DND-41 (cell line): Measurements from ENCODE around the gene ATG5.

Experiments used
- ATAC-seq: fragments of 200-7000 bp; cut with Tn5 transposase; 3 replicates; pipeline ENCODE4 v1.9.1; 2021; ENCODE audit warnings: low read depth; ENCODE audit not compliant: insufficient read depth
- DNase-seq: peaks from one replicate; pipeline ENCODE4 v3.0.0-alpha.2; 2020
- H2AFZ ChIP-seq: 2 replicates; pipeline ENCODE4 v1.6.0; 2012; ENCODE audit warnings: low read depth, low read length
- H3K27ac ChIP-seq: 2 replicates; pipeline ENCODE4 v1.5.1; 2012; ENCODE audit warnings: low read length, inconsistent platforms
- H3K27me3 ChIP-seq: fragments of 200-600 bp; sonication (generic); 2 replicates; pipeline ENCODE4 v1.6.0; 2012; ENCODE audit warnings: low read length, mild to moderate bottlenecking, inconsistent platforms; ENCODE audit not compliant: insufficient read depth, poor library complexity
- H3K36me3 ChIP-seq: 2 replicates; pipeline ENCODE4 v1.5.1; 2012; ENCODE audit warnings: low read length, inconsistent platforms; ENCODE audit not compliant: insufficient read depth
- H3K4me1 ChIP-seq: 2 replicates; pipeline ENCODE4 v1.5.1; 2012; ENCODE audit warnings: mild to moderate bottlenecking, low read length; ENCODE audit not compliant: insufficient read depth
- H3K4me2 ChIP-seq: 2 replicates; pipeline ENCODE4 v1.6.0; 2012; ENCODE audit warnings: mild to moderate bottlenecking, moderate library complexity, low read length, inconsistent platforms; ENCODE audit not compliant: insufficient read depth
- H3K4me3 ChIP-seq, 2 experiments: fragments of 200-600 bp in 1 of 2; shearing (Covaris generic) in 1 of 2; 2 replicates each; pipeline ENCODE4 v1.5.1; 2012 to 2016; ENCODE audit warnings: inconsistent platforms in 2 of 2, low read length in 2 of 2, mild to moderate bottlenecking in 2 of 2, low read depth in 1 of 2, moderate library complexity in 1 of 2
- H3K79me2 ChIP-seq: 2 replicates; pipeline ENCODE4 v1.6.0; 2012; ENCODE audit warnings: low read length, inconsistent platforms; ENCODE audit not compliant: insufficient read depth
- H3K9ac ChIP-seq: 2 replicates; pipeline ENCODE4 v1.6.0; 2012; ENCODE audit warnings: low read depth, mild to moderate bottlenecking, inconsistent platforms, low read length, moderate library complexity
- H3K9me3 ChIP-seq: 2 replicates; pipeline ENCODE4 v1.5.1; 2012; ENCODE audit warnings: low read length, moderate library complexity, mild to moderate bottlenecking, inconsistent platforms; ENCODE audit not compliant: insufficient read depth, severe bottlenecking
- H4K20me1 ChIP-seq: 2 replicates; pipeline ENCODE4 v1.6.0; 2012; ENCODE audit warnings: low read length; ENCODE audit not compliant: insufficient read depth
- EZH2 ChIP-seq: IDR thresholded peaks from 3 replicates; pipeline ENCODE4 v1.6.1; 2012; ENCODE audit warnings: borderline replicate concordance, low read depth, mild to moderate bottlenecking, moderate library complexity, low read length, inconsistent platforms; ENCODE audit not compliant: severe bottlenecking
- TF ChIP-seq, protein P1 (sequence below): IDR thresholded peaks from 2 replicates; pipeline ENCODE4 v1.5.1; 2012; ENCODE audit warnings: borderline replicate concordance, low read length, moderate library complexity, mild to moderate bottlenecking; ENCODE audit not compliant: poor library complexity, severe bottlenecking; ENCODE audit errors: extremely low read depth

ATG5 gene

DNA sequence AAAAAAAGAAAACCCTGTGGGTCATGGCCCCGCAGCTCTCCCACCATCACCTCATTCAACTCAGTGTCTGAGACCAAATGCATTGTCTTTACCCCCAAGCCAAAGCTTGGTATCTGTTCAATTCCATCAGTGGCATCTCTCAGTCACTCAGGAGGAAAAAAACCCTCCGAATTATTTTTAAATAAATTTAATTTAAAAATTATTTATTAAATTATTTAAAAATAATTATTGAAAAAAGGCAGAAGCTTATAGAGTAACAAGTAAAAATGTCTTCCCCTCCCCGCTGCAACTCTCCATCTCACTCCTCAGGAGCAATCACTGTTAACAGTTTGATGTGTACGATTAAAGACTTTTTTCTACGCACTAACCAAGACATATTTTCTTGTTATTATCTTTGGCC lies 188.7 kb downstream of the ATG5 start:
- no peak for DNase-seq
- no peak for ATAC-seq
- Histone ChIP-seq H3K79me2 (no peaks in the 10 kb centered on the region), H3K4me1 (peaks cover 8% of the 10 kb centered on the region), H3K9ac (no peak overlapping the region), H2AFZ (no peak overlapping the region), H4K20me1 (no peaks in the 10 kb centered on the region), H3K27me3 (no peaks in the 10 kb centered on the region), H3K27ac (no peak overlapping the region), H3K36me3 (no peaks in the 10 kb centered on the region), H3K4me2 (no peak overlapping the region), H3K4me3 (no peak overlapping the region), H3K9me3 (no peaks in the 10 kb centered on the region)
- TF ChIP-seq, protein P1, sequence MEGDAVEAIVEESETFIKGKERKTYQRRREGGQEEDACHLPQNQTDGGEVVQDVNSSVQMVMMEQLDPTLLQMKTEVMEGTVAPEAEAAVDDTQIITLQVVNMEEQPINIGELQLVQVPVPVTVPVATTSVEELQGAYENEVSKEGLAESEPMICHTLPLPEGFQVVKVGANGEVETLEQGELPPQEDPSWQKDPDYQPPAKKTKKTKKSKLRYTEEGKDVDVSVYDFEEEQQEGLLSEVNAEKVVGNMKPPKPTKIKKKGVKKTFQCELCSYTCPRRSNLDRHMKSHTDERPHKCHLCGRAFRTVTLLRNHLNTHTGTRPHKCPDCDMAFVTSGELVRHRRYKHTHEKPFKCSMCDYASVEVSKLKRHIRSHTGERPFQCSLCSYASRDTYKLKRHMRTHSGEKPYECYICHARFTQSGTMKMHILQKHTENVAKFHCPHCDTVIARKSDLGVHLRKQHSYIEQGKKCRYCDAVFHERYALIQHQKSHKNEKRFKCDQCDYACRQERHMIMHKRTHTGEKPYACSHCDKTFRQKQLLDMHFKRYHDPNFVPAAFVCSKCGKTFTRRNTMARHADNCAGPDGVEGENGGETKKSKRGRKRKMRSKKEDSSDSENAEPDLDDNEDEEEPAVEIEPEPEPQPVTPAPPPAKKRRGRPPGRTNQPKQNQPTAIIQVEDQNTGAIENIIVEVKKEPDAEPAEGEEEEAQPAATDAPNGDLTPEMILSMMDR = no peak
- TF ChIP-seq EZH2 = no peak

DNA sequence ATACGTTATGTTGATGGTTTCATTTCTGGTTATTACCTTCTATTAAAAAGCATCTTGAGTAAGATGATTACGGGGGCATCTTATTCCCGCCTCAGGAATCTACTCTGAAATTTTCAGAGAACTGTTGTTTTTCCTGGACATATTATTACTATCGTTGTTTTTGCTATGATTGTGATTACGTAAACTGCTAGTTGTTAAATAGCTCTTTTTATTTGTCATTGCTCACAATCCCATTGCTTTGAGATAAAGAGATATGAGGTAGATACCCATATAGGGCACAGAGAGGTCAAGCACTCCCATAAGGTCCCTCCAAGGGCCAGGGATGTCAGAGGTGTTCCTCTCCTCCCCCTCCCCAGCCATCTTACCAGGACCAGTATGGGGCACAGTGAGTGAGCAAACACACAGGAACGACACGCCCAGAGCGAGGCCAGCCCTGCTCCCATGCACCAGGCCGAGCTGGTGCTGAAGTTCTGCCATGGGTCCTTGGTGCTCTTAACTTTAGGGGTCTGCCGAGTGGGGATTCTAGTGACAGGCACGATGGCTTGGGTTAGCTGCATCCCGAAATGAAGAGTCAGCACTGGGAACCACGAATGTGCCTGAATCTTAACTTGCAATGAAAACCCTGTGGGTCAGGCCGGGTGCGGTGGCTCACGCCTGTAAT lies 189.5 kb downstream of the ATG5 start:
- no peak overlapping the region for H3K4me2 ChIP-seq
- no peak for ATAC-seq

DNA sequence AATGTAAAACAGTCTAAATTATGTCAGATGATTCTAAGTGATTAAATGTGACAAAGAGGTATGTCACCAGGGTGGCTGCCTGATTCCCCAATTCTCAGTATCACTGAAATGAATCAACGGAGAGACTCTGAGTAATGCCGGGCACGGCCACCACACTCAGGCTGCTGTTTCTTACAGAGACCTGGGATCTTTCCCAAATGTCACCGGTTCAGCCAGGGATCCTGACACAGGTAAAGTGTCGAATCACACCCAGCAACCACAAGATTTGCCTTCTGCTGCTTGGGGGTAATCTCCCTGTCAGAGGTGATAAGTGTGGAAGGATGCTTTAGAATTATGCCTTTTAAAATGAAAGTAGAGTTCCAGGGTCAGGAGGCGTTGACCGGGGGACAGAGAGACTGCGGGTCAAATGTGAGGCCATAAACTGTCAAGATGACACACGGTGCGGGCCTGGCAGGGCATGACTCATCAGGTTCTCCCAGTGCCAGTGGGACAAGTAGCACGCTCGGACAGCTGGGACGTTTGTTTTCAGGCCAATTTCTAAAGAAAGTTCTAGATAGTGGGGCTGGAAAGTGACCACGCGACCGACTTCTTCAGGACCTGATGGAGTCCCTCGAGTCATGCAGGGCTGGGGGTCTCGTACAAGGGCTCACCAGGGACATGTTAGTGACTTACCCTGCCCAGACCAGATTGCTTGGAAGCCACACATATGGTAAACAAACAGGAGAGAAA lies 190.5 kb downstream of the ATG5 start:
- H3K4me1 ChIP-seq = no peaks in the 10 kb centered on the region
- no peaks in the 10 kb centered on the region for H3K79me2 ChIP-seq
- ATAC-seq (no peak), DNase-seq (no peak)
- H3K9ac ChIP-seq = no peak overlapping the region
- no peak overlapping the region for H3K27ac ChIP-seq
- no peaks in the 10 kb centered on the region for H3K9me3 ChIP-seq
- no peaks in the 10 kb centered on the region for H4K20me1 ChIP-seq
- H3K36me3 ChIP-seq = no peaks in the 10 kb centered on the region
- H3K4me3 ChIP-seq = no peak overlapping the region
- no peaks in the 10 kb centered on the region for H3K27me3 ChIP-seq
- H3K4me2 ChIP-seq = no peak overlapping the region
- no peak overlapping the region for H2AFZ ChIP-seq
- no peak for TF ChIP-seq EZH2
- TF ChIP-seq, protein P1 = no peak

More for the DNA sequence above, 189.5 kb downstream of the ATG5 start:
- Histone ChIP-seq H3K27me3 (no peaks in the 10 kb centered on the region), H3K9ac (no peak overlapping the region), H3K9me3 (no peaks in the 10 kb centered on the region), H3K4me1 (no peaks in the 10 kb centered on the region), H3K27ac (no peak overlapping the region), H3K79me2 (no peaks in the 10 kb centered on the region), H4K20me1 (no peaks in the 10 kb centered on the region), H3K36me3 (no peaks in the 10 kb centered on the region), H3K4me3 (no peak overlapping the region), H2AFZ (no peak overlapping the region)
- DNase-seq = no peak
- no peak for TF ChIP-seq EZH2
- TF ChIP-seq, protein P1 = no peak
